ENCODE data around the gene ROR2. TPM values are rescaled to one million over a fixed set of nuclear protein-coding genes. Genes with fewer than 3 reads are reported as not detected.
A peak's percentile ranks its signal among the peaks of the same experiment; 100 is the strongest.

The ROR2 gene
- polyA plus RNA-seq, 3 donors, result not detected

DNA sequence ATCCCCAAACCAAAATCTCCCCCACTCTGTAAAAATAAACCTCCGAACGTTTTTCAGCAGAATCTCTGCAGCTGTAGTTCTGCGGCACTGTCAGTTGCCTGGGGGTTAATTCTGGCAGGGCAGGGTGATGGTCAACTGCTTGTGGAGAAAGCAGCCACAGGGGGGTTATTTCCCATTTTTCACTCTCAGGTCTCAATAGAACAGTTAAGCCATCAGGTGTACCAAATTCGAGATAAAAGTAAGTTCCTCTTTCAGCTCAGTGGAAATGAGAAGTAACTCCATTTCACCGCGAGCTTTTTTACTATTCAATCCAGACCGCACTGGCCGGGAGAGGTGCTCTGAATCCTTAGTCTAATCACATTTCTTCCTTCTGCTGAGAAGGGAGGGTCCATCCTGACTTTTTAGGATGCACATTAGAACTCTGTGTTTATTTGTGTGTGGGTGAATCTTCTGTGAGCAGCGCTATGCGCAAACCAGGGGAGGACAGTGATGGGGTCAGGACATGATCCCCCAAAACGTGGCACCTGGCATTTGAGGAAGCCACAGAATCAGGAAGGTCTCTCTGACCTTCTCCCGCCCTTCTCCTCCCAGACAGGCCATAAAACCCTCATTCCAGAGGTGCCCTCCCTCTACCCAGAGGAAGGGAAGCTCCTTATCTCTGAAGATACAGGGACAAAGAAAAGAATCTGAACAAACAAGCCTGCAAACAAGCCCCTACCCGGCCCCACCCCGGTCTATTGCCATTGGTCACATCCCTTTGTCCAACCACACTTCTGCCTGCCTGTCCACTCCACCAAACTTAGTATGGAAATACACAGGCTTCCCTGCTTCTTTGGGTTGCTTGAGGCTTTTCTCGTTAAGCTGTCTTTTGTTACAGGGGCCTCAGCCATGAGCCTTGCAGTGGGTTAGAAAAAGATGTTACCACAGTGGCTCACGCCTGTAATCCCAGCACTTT, 229.0 kb downstream of the ROR2 start:
- H3K9ac ChIP-seq (ENCODE audit: insufficient read depth, low read length, poor library complexity, severe bottlenecking), result no peak overlapping the region
- H3K27ac ChIP-seq (ENCODE audit: low read depth in 1 of 2, low read length in 2 of 2), result no peak overlapping the region
- Mint-ChIP-seq H3K36me3 (no peaks in the 10 kb centered on the region), H3K27ac (peak overlapping the region in 1 of 7 donors; percentile 57), H3K4me3 (peak overlapping the region in 1 of 2 donors; percentile 24), H3K4me1 (peaks cover 10% of the 10 kb centered on the region), H3K27me3 (ENCODE audit: low read depth in 3 of 3) (peaks cover 7 to 12% (median 9%) of the 10 kb centered on the region in 3 donors), H3K9me3 (peaks cover 2 to 10% (median 7%) of the 10 kb centered on the region in 7 donors)
- intact Hi-C loops (cut with micrococcal nuclease), result no loop called here
- DNase-seq, result peak in 2 of 3 donors; percentile 13 to 18
- peaks cover 0 to 3% of the 10 kb centered on the region in 2 donors for H3K4me1 ChIP-seq (ENCODE audit: control insufficient read depth in 1 of 2, insufficient read depth in 2 of 2, low read length in 2 of 2)
- H3K36me3 ChIP-seq (replicated peaks in 1 of 2; ENCODE audit: control insufficient read depth in 1 of 2, insufficient read depth in 2 of 2, low read length in 2 of 2), result no peaks in the 10 kb centered on the region
- H3K27me3 ChIP-seq (ENCODE audit: control insufficient read depth in 2 of 2, insufficient read depth in 2 of 2, low read length in 2 of 2), result peaks cover 0 to 2% of the 10 kb centered on the region in 2 donors
- TF ChIP-seq, protein P1, sequence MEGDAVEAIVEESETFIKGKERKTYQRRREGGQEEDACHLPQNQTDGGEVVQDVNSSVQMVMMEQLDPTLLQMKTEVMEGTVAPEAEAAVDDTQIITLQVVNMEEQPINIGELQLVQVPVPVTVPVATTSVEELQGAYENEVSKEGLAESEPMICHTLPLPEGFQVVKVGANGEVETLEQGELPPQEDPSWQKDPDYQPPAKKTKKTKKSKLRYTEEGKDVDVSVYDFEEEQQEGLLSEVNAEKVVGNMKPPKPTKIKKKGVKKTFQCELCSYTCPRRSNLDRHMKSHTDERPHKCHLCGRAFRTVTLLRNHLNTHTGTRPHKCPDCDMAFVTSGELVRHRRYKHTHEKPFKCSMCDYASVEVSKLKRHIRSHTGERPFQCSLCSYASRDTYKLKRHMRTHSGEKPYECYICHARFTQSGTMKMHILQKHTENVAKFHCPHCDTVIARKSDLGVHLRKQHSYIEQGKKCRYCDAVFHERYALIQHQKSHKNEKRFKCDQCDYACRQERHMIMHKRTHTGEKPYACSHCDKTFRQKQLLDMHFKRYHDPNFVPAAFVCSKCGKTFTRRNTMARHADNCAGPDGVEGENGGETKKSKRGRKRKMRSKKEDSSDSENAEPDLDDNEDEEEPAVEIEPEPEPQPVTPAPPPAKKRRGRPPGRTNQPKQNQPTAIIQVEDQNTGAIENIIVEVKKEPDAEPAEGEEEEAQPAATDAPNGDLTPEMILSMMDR (IDR thresholded peaks at IDR 0.05), result no peak
- 27% methylated on average over 6 of the region's 16 CpGs for WGBS (ENCODE audit: insufficient coverage)
- no peaks in the 10 kb centered on the region for H3K9me3 ChIP-seq (replicated peaks in 1 of 2; ENCODE audit: control insufficient read depth in 1 of 2, insufficient read depth in 1 of 2, low read length in 2 of 2)
- H3K4me2 ChIP-seq (replicated peaks; ENCODE audit: extremely low read depth, low read length, poor library complexity, severe bottlenecking), result no peak overlapping the region
- H3K4me3 ChIP-seq (replicated peaks in 1 of 3; ENCODE audit: low read depth in 2 of 3, low read length in 3 of 3), result no peak overlapping the region
- no peaks in the 10 kb centered on the region for H4K20me1 ChIP-seq (ENCODE audit: insufficient read depth, low read length)
- H3K79me2 ChIP-seq (ENCODE audit: insufficient read depth, low read length), result no peaks in the 10 kb centered on the region
- H2AFZ ChIP-seq (ENCODE audit: insufficient read depth, low read depth, low read length, poor library complexity, severe bottlenecking), result no peak overlapping the region

DNA sequence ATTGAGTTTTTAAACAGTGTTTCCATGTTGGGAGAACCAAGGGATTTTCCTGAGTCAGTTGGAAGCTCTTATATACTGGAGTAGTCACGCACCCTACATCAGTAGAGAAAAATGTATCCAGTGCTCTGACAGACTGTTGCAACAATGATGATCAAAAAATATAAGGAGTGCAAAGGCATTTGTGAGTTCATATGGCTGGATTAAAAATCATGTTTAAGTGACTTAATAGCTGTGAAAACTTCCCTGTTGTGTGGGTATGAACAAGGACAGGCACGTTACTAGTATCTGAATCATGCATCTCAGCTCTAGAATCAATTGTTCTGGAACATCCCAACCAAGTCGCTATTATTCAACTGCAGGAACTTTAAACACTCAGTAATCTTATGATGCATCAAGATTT, 229.7 kb downstream of the ROR2 start:
- H3K36me3 ChIP-seq (replicated peaks in 1 of 2; ENCODE audit: control insufficient read depth in 1 of 2, insufficient read depth in 2 of 2, low read length in 2 of 2), result no peaks in the 10 kb centered on the region
- no peaks in the 10 kb centered on the region for H3K79me2 ChIP-seq (ENCODE audit: insufficient read depth, low read length)
- H4K20me1 ChIP-seq (ENCODE audit: insufficient read depth, low read length), result no peaks in the 10 kb centered on the region
- peaks cover 10% of the 10 kb centered on the region for H3K4me1 Mint-ChIP-seq
- H3K9me3 ChIP-seq (replicated peaks in 1 of 2; ENCODE audit: control insufficient read depth in 1 of 2, insufficient read depth in 1 of 2, low read length in 2 of 2), result no peaks in the 10 kb centered on the region
- H3K4me3 Mint-ChIP-seq, result no peak overlapping the region
- peaks cover 0 to 3% of the 10 kb centered on the region in 2 donors for H3K4me1 ChIP-seq (ENCODE audit: control insufficient read depth in 1 of 2, insufficient read depth in 2 of 2, low read length in 2 of 2)
- H3K27me3 ChIP-seq (ENCODE audit: control insufficient read depth in 2 of 2, insufficient read depth in 2 of 2, low read length in 2 of 2), result peaks cover 0 to 2% of the 10 kb centered on the region in 2 donors
- H3K27me3 Mint-ChIP-seq (ENCODE audit: low read depth in 3 of 3), result peaks cover 7 to 12% (median 10%) of the 10 kb centered on the region in 3 donors
- TF ChIP-seq, protein P1 (IDR thresholded peaks at IDR 0.05), result no peak
- no peak overlapping the region for H3K27ac ChIP-seq (ENCODE audit: low read depth in 1 of 2, low read length in 2 of 2)
- H2AFZ ChIP-seq (ENCODE audit: insufficient read depth, low read depth, low read length, poor library complexity, severe bottlenecking), result no peak overlapping the region
- intact Hi-C loops (cut with micrococcal nuclease), result no loop called here
- peaks cover 2 to 13% (median 10%) of the 10 kb centered on the region in 7 donors for H3K9me3 Mint-ChIP-seq
- H3K36me3 Mint-ChIP-seq, result no peaks in the 10 kb centered on the region
- no CpG with 5 or more reads among the region's 3 CpGs for WGBS (ENCODE audit: insufficient coverage)
- DNase-seq, result no peak
- no peak overlapping the region for H3K27ac Mint-ChIP-seq
- H3K4me3 ChIP-seq (replicated peaks in 1 of 3; ENCODE audit: low read depth in 2 of 3, low read length in 3 of 3), result no peak overlapping the region
- no peak overlapping the region for H3K4me2 ChIP-seq (replicated peaks; ENCODE audit: extremely low read depth, low read length, poor library complexity, severe bottlenecking)
- H3K9ac ChIP-seq (ENCODE audit: insufficient read depth, low read length, poor library complexity, severe bottlenecking), result no peak overlapping the region
